GM18873 (cell line): Measurements from ENCODE around the gene TMEM184A.
"Not testable (repeated sequence)": the region's sequence is repeated elsewhere in the genome, so short reads cannot be mapped to it uniquely, and the experiment has no call there.

Source experiments
- ATAC-seq: cut with Tn5 transposase; IDR thresholded peaks from one replicate; pipeline ENCODE4 v1.9.1; 2021; ENCODE audit warnings: mild to moderate bottlenecking, moderate library complexity, moderate number of reproducible peaks; ENCODE audit not compliant: unreplicated experiment, low FRiP score

TMEM184A gene

DNA sequence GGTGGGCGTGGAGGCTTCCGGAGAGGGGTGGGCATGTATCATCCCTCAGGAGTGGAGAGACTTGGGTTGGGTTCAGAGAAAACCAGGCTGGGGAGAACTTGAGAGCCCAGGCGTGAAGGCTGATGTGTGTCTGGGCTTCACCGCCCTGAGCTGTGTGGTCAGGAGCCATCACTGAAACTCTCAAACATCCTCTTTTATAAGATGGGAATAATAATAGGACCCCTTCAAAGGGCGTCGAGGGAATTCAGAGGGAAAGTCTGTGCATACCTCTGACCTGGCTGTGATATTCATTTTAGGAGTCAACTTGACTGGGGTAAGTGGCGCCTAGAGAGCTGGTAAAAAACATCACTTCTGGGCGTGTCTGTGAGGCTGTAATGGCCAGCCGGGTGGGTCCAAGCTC is 34.9 kb upstream of the TMEM184A start:
- no peak for ATAC-seq

DNA sequence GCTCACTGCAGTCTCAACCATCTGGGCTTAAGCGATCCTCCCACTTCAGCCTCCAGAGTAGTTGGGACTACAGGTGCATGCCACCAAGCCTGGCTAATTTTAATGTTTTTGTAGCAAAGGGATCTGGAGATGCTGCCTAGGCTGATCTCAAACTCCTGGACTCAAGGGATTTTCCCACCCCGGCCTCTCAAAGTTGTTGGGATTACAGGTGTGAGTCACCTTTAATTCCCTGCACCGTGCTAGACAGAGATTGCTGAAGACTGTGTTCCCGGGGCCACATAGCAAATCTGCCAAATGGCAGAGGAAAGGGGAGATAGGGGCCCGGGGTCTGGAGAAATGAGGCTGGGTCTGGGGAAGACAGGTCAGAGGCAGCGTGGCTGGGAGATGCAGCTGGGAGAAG is 34.5 kb upstream of the TMEM184A start:
- ATAC-seq = no peak

GRCh38 chr7:1588978-1589377 is 33.0 kb upstream of the TMEM184A start:
- ATAC-seq = no peak

- ATAC-seq = no peak
Observed at GRCh38 chr7:1587738-1588137, 31.7 kb upstream of the TMEM184A start.

- ATAC-seq = no peak
Observed at GRCh38 chr7:1586827-1587705, 31.1 kb upstream of the TMEM184A start.

DNA sequence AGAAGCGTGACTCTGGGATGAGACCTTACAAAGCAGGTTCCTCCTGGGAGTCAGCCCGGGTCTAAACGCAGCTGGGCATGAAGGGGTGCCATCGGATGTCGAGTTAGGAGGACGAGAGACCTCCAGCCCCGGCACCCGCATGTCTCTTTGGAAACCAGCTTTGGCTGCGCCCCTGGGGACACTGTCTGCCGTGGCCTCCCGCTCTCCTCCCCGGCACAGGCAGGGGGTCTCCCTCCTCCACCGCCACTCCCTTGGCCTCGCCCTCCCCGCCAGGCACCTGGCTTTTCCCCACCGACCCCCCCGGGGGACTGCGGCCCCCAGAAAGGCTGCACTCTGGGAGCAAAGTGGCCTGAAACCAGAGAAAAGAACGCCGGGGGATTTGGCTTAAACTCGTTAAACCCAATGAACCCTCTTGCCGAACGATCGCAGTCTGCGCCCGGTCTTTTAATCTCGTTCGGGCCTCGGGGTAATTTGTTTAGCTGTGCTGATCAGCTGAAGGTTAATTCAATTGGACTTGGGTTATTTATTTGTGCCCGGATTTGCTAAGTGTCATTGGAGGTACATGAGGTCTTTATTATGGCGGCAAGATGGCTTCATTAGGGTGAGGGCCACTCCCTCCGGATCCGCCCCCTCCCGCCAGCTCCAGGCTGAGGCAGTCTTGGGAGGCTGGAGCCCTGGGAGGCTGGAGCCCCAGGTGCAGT is 30.3 kb upstream of the TMEM184A start:
- ATAC-seq = no peak

GRCh38 chr7:1585142-1585981 is 29.4 kb upstream of the TMEM184A start:
- no peak for ATAC-seq

DNA sequence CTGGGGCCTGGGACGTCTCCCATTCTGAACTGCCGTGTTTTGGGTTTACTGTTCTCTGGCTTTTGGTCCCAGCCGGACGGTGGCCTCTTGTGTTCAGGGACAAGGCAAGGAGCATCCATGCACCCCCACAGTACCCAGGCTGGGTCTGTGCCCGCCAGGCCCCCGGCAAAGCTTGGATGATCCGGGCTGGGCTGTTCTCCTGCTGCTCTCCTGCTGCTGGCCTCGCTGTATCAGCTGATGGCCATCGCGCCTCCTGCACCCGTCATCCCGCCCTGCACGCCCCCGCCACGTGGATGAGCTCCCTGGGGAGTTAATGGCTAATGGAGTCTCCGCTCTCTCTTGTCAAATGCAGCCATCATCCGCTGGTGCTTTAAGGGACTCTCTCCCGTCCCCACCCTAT is 28.7 kb upstream of the TMEM184A start:
- no peak for ATAC-seq

DNA sequence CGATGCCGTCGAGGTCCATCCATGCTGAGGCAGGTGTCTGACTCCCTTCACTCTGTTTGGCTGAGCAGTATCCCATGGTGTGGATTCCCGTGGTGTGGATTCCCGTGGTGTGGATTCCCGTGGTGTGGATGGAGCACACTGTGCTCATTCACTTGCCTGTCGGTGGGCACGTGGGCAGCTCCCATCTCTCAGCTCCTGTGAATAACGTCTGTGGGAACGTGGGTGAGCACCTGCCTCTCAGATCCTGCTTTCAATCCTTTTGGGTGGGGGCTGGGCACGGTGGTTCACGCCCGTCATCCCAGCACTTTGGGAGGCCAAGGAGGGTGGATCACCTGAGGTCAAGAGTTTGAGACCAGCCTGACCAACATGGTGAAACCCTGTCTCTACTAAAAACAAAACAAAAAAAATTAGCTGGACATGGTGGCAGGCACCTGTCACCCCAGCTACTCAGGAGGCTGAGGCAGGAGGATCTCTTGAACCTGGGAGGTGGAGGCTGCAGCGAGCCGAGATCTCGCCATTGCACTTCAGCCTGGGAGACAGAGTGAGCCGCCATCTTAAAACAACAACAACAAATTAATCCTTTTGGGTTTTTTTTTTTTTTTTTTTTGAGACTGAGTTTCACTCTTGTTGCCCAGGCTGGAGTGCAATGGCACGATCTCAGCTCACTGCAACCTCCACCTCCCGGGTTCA is 27.4 kb upstream of the TMEM184A start:
- not testable (repeated sequence) for ATAC-seq

DNA sequence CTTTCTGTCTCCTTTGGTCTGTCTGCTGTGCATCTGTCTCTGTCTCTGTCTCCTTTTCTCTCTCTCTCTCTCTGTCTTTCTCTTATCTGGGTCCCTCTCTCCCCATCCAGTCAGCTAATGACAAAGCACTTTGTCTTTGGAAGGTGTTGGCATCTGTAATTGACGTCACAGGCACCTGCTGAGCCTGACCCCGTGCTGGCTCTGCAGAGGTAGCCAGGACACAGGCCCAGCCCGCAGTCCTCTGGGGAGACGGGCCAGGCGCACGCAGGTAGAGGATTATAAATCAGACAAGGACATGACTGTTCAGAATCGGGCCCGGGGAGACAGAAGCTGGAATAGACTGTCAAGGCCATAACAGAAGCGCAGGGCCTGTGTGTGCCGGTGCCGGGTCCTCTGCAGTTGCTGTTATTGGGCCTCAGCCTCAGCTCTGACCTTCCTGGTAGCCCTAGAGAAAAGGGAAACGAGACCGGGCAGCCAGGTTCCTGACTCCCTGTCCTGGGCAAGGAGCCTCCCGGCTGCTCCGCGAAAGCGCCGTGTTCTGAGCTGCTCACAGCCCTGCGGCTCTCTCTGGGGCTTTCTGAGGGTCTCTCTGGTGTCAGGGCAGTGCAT is 24.5 kb upstream of the TMEM184A start:
- ATAC-seq = no peak

DNA sequence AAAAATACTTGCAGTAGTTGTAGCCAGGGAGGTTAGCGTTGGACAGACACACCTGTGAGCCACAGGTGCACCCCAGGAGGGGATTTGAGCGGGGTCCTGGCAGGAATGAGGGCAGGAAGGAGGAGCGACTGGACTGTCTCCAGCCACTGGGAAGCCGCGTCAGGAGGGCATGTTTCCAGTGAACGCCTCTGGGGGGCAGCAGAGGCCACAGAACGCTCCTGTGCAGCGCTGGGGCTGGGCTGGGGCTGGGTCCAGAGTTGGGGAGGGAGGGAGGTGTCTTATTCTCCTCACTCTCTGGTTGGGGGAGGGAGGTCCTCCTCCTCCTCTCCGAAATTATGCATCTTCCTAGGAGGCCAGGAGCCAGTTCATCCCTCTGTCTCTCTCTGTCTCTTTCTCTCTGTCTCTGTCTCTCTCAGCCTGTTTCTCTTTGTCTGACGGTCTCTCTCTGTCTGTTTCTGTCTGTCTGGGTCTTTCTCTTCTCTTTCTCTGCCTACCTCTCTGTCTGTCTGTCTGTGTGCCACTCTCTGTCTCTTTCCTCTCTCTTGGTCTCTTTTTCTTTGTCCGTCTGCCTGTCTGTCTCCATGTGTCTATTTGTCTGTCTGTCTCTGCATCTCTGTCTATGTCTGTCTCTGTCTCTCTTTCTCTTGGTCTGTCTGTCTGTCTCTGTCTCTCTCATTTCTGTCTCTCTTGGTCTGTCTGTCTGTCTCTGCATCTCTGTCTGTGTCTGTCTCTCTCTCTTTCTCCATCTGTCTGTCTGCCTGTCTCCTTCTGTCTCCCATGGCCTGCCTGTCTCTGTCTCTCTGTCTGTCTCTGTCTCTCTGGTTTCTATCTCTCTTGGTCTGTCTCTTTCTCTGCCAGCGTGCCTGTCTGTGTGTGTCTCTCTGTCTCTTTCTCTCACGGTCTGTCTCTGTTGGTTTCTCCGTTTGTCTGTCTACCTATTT is 23.7 kb upstream of the TMEM184A start:
- ATAC-seq = no peak

DNA sequence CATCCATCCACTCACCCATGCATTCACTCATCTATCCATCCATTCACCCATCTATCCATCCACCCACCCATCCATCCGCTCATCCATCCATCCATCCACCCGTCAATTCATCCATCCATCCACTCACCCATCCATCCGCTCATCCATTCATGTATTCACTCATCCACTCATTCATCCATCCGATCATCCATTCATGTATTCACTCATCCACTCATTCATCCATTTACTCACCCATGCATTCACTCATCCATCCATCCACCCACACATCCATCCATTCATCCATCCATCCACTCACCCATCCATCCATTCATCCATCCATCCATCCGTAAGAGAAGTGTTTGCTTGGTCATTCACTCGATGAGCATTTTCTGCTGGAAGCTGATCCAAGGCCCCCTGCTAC is 22.5 kb upstream of the TMEM184A start:
- ATAC-seq = no peak

GRCh38 chr7:1576521-1577253 is 20.7 kb upstream of the TMEM184A start:
- ATAC-seq = no peak

DNA sequence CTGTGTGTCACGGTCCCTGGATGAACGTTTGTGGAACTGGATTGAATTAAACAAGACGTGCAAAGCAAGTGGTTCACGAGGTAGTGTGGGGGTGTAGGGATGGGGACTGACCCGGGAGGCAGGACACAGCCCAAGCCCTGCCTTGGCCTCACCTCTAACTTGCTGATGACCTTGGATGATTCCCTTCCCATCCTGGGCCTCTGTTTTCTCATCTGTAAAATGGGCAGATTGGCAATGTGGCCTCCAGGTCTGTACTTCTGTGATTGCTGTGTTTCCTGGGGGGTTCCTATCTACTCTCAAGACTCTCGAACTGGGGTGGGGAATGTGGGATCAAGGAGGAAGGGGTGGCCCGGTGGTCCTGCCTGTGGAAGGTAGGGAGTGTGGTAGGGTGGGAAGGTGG is 19.8 kb upstream of the TMEM184A start:
- no peak for ATAC-seq

- no peak for ATAC-seq
Observed at GRCh38 chr7:1572111-1572822, 16.3 kb upstream of the TMEM184A start.

GRCh38 chr7:1569833-1570632 is 14.0 kb upstream of the TMEM184A start, which contains the start of gene PSMG3:
PSMG3 (minus strand) TSS chr7:1570032; CDS start chr7:1569339, 693 bp downstream.
- peak; percentile 75 for ATAC-seq

GRCh38 chr7:1569440-1569832 is 13.4 kb upstream of the TMEM184A start:
- ATAC-seq = no peak
